Body of pancreas (tissue), 4 donors: ENCODE data around the gene EFHB. TPM values are rescaled to one million over a fixed set of nuclear protein-coding genes. Genes with fewer than 3 reads are reported as not detected.
A peak's percentile ranks its signal among the peaks of the same experiment; 100 is the strongest.
"Not testable (repeated sequence)": the region's sequence is repeated elsewhere in the genome, so short reads cannot be mapped to it uniquely, and the experiment has no call there.

Experiments
- ATAC-seq: fragments of 150-250 bp; one replicate; pipeline ENCODE4 v1.9.1; 2016
- DNase-seq, 4 donors: peaks; one replicate each; pipeline ENCODE4 v3.0.0-alpha.2; 2019
- H3K27ac ChIP-seq, 4 donors: fragments of 200-600 bp; sonication (generic); 1 replicate in 3 of 4; 2 replicates in 1 of 4; pipeline versions ENCODE4 v1.5.1 to v1.6.1; 2016 to 2019; ENCODE audit warnings: mild to moderate bottlenecking in 1 of 4, mixed read lengths in 1 of 4, moderate library complexity in 1 of 4
- H3K27me3 ChIP-seq, 2 donors: fragments of 200-600 bp; sonication (generic); one replicate each; pipeline ENCODE4 v1.6.0; 2016; ENCODE audit warnings: mild to moderate bottlenecking in 1 of 2
- H3K36me3 ChIP-seq, 2 donors: fragments of 200-600 bp; sonication (generic); replicated peaks in 1 of 2; 2 replicates each; pipeline ENCODE4 v1.5.1; 2016; ENCODE audit warnings: low read depth in 2 of 2; ENCODE audit not compliant: insufficient read depth in 1 of 2
- H3K4me1 ChIP-seq: fragments of 200-600 bp; sonication (generic); one replicate; pipeline ENCODE4 v1.6.0; 2016
- H3K4me3 ChIP-seq, 2 donors: fragments of 200-600 bp; sonication (generic); 1 replicate in 1 of 2; 2 replicates in 1 of 2; pipeline ENCODE4 v1.5.1; 2016 to 2019
- H3K9me3 ChIP-seq, 3 donors: fragments of 200-600 bp; sonication (generic); 1 replicate in 2 of 3; 2 replicates in 1 of 3; pipeline ENCODE4 v1.5.1; 2016
- POLR2A ChIP-seq, 3 donors: fragments of 450-650 bp; IDR thresholded peaks; one replicate each; pipeline ENCODE4 v1.6.1; 2016; ENCODE audit warnings: antibody characterized with exemption in 3 of 3, mild to moderate bottlenecking in 2 of 3
- WGBS, 2 donors: methylation state at CpG; one replicate each; pipeline ENCODE4 v1.1.5; 2017; 5-methylcytosine and 5-hydroxymethylcytosine counted together
- intact Hi-C: fragments of 100-400 bp; cut with DNase I; formaldehyde crosslinking; loops from one replicate; pipeline ENCODE4 v1.15.1; 2023
- total RNA-seq, 2 donors: library from RNA; depleted of rRNA; stranded (reverse); fragments of >200 nt; gene quantifications; one replicate each; pipeline ENCODE4 v1.1.0, GENCODE V29; 2016
- TF ChIP-seq, protein P1 (sequence below), 7 experiments: fragments of 450-650 bp in 4 of 7; fragments of 200-600 bp in 3 of 7; sonication (generic) in 3 of 7; IDR thresholded peaks; one replicate each; pipeline ENCODE4 v1.5.1; 2016 to 2019; ENCODE audit warnings: antibody characterized with exemption in 7 of 7

Gene EFHB
- total RNA-seq, 2 donors from 2014 or later = 1.3 TPM; not detected in 1

DNA sequence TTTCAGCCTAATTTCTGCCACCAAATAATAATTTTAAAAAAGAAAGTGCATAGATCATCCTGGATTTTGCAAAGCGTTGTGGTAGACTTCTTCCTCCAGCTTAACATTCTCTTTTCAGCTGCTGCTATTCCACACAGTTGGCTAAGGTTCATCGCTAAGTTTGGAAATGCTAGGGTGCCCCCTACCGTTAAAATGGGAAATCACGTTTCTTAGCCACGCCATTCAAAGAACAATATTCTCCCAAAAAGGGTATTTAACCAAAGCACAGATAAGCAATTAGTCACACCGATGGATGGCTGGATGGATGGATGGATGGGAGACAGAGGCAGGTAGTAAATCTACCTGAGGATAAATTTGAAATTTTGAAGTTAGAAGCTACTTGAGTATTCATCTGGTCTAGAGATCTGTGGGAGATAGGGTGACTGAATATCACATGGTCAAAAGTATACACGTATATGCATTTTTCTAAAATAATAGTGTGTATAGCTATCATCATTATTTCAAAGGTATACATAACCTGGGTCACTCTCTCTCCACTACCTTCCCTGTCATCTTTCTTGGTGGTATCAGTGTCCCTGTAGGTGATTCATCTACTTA is 67.2 kb downstream of the EFHB start:
- 4 to 6% methylated on average over 7 of the region's 7 CpGs for WGBS, 2 donors
- ATAC-seq (peak; percentile 85), DNase-seq (peak; percentile 38 to 50 (median 48))
- Histone ChIP-seq H3K27ac (no peak overlapping the region), H3K4me3 (no peak overlapping the region), H3K9me3 (no peaks in the 10 kb centered on the region), H3K4me1 (no peaks in the 10 kb centered on the region), H3K27me3 (no peaks in the 10 kb centered on the region), H3K36me3 (no peaks in the 10 kb centered on the region)
- intact Hi-C loops = no loop called here
- TF ChIP-seq POLR2A (IDR thresholded peaks at IDR 0.05) = no peak
- TF ChIP-seq, protein P1, sequence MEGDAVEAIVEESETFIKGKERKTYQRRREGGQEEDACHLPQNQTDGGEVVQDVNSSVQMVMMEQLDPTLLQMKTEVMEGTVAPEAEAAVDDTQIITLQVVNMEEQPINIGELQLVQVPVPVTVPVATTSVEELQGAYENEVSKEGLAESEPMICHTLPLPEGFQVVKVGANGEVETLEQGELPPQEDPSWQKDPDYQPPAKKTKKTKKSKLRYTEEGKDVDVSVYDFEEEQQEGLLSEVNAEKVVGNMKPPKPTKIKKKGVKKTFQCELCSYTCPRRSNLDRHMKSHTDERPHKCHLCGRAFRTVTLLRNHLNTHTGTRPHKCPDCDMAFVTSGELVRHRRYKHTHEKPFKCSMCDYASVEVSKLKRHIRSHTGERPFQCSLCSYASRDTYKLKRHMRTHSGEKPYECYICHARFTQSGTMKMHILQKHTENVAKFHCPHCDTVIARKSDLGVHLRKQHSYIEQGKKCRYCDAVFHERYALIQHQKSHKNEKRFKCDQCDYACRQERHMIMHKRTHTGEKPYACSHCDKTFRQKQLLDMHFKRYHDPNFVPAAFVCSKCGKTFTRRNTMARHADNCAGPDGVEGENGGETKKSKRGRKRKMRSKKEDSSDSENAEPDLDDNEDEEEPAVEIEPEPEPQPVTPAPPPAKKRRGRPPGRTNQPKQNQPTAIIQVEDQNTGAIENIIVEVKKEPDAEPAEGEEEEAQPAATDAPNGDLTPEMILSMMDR (IDR thresholded peaks at IDR 0.05) = peak; percentile 53 to 83 (median 77)

DNA sequence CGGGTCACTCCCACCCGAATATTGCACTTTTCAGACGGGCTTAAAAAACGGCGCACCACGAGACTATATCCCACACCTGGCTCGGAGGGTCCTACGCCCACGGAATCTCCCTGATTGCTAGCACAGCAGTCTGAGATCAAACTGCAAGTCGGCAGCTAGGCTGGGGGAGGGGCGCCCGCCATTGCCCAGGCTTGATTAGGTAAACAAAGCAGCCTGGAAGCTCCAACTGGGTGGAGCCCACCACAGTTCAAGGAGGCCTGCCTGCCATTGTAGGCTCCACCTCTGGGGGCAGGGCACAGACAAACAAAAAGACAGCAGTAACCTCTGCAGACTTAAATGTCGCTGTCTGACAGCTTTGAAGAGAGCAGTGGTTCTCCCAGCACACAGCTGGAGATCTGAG is 78.7 kb downstream of the EFHB start:
- H3K27ac ChIP-seq, H3K4me1 ChIP-seq, DNase-seq, intact Hi-C loops, ATAC-seq, H3K36me3 ChIP-seq, H3K9me3 ChIP-seq, H3K27me3 ChIP-seq, H3K4me3 ChIP-seq: not testable (repeated sequence)
- WGBS, 2 donors = 65 to 79% methylated on average over 9 to 12 of the region's 13 CpGs

DNA sequence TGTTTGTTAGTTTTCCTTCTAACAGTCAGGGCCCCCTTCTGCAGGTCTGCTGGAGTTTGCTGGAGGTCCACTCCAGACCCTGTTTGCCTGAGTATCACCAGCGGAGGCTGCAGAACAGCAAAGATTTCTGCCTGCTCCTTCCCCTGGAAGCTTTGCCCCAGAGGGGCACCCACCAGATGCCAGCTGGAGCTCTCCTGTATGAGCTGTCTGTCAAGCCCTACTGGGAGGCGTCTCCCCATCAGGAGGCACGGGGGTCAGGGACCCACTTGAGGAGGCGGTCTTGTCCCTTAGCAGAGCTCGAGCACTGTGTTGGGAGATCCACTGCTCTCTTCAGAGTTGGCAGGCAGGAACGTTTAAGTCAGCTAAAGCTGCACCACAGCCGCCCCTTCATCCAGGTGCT is 87.4 kb downstream of the EFHB start:
- H3K4me1 ChIP-seq, H3K9me3 ChIP-seq, DNase-seq, H3K36me3 ChIP-seq, H3K27ac ChIP-seq, H3K4me3 ChIP-seq, intact Hi-C loops, H3K27me3 ChIP-seq, ATAC-seq: not testable (repeated sequence)
- 74 to 78% methylated on average over 2 to 7 of the region's 7 CpGs for WGBS, 2 donors

Other genes with a start within 250 kb of the EFHB start
- 10 to 100 TPM; 30.6 to 35.3 TPM for gene RAB5A, start 12.9 kb upstream of the EFHB start, total RNA-seq
- not detected for gene PP2D1, start 78.0 kb upstream of the EFHB start, total RNA-seq
- gene KAT2B, start 106.2 kb upstream of the EFHB start, total RNA-seq = 10 to 100 TPM; 14.5 to 25.2 TPM